Activated CD8-positive, alpha-beta T cell treated with anti-CD3 and anti-CD28 coated beads, Interleukin-2, amount 10 ng/mL, durations not matched to agents 7 days and 5 days (primary cell): ENCODE results near the gene LRRC74A. TPM values are rescaled to one million over a fixed set of nuclear protein-coding genes. Genes with fewer than 3 reads are reported as not detected.

Experiments
- ATAC-seq: fragments of 150-1000 bp; cut with Tn5 transposase; one replicate; pipeline ENCODE4 v1.10.0; 2021; ENCODE audit warnings: moderate library complexity
- CTCF ChIA-PET: fragments of 350-600 bp; sonication (Branson Sonifier 250); formaldehyde crosslinking; loops from one replicate; lab custom pipeline; 2021; ENCODE audit warnings: antibody characterized with exemption; lab: Charles Lee
- POLR2A ChIA-PET: fragments of 350-600 bp; sonication (Branson Sonifier 250); formaldehyde crosslinking; loops from one replicate; lab custom pipeline; 2021; ENCODE audit warnings: antibody characterized with exemption; lab: Charles Lee
- DNase-seq: peaks from one replicate; pipeline ENCODE4 v3.0.0-alpha.2; 2020
- H3K27ac Mint-ChIP-seq: one replicate; pipeline ENCODE4 v1.8.0; 2021; ENCODE audit warnings: mild to moderate bottlenecking, mixed read lengths
- H3K27me3 Mint-ChIP-seq: one replicate; pipeline ENCODE4 v1.8.0; 2021; ENCODE audit warnings: low read depth, mixed read lengths
- H3K36me3 Mint-ChIP-seq: one replicate; pipeline ENCODE4 v1.8.0; 2021; ENCODE audit warnings: low read depth, mixed read lengths
- H3K4me1 Mint-ChIP-seq: one replicate; pipeline ENCODE4 v1.8.0; 2021; ENCODE audit warnings: low read depth, mixed read lengths
- H3K4me3 Mint-ChIP-seq: one replicate; pipeline ENCODE4 v1.8.0; 2021; ENCODE audit warnings: mild to moderate bottlenecking, mixed read lengths
- H3K9me3 Mint-ChIP-seq: one replicate; pipeline ENCODE4 v1.8.0; 2022; ENCODE audit warnings: mixed read lengths; ENCODE audit not compliant: insufficient read depth
- total RNA-seq, 2 experiments: library from RNA; stranded (reverse); gene quantifications; one replicate each; pipeline ENCODE4 v1.2.3, GENCODE V29; 2021

LRRC74A gene
- total RNA-seq, 2 experiments from 2014 or later, result not detected

GRCh38 chr14:76782885-76783566, 43.2 kb upstream of the LRRC74A start:
- CTCF ChIA-PET, result interaction anchor here (0.7 to 8.9 kb wide), 11 partner anchors 11 to 287 kb away, joined by 3 to 104 read pairs (median 7); partner anchors contain the start of gene ANGEL1
- DNase-seq (no peak), ATAC-seq (peak; percentile 38)
- Mint-ChIP-seq H3K4me1 (peaks cover 56% of the 10 kb centered on the region), H3K27me3 (no peaks in the 10 kb centered on the region), H3K36me3 (no peaks in the 10 kb centered on the region), H3K4me3 (no peak overlapping the region), H3K9me3 (no peaks in the 10 kb centered on the region), H3K27ac (peak overlapping the region; percentile 72)
- POLR2A ChIA-PET, result interaction anchor here (0.5 to 1.0 kb wide), 2 partner anchors 12 to 232 kb away, joined by 4 to 5 read pairs; no protein-coding TSS in a partner anchor

DNA sequence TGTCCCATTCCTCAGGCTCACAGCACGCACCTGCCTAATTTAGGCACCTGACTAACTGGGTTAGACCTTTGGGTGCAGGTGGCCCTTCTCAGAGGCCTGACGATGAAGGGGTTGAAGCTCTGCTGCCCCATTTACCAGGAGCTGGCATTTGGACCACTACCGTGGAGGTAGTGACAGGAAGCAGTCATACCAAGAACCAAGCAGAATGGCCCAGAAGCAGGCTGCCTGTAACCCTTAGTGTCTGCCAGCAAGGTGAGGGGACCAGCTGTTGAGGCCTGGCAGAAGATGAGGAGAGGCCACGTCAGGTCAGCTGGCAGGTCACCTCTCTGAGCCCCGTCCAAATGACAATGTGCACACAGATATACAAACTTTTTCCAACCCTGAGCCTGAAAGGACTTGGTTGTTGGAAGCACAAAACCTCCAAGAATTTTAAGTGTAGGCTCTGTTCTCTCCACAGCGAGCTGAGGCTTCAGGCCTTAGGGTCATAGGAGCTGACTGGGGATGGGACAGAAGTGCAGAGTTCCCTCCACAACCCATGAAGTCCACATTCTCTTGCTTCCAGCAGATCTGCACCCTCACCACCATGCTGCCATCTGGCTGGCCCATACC, 41.8 kb upstream of the LRRC74A start:
- Mint-ChIP-seq H3K9me3 (no peaks in the 10 kb centered on the region), H3K4me1 (peaks cover 50% of the 10 kb centered on the region), H3K36me3 (peaks cover 8% of the 10 kb centered on the region), H3K4me3 (no peak overlapping the region), H3K27ac (peak overlapping the region; percentile 12), H3K27me3 (no peaks in the 10 kb centered on the region)
- DNase-seq, result no peak
- CTCF ChIA-PET, result interaction anchor here (0.8 to 8.9 kb wide), 20 partner anchors 8 to 540 kb away, joined by 3 to 104 read pairs (median 6); partner anchors contain the start of gene ANGEL1
- POLR2A ChIA-PET, result no interaction called here
- ATAC-seq, result no peak

DNA sequence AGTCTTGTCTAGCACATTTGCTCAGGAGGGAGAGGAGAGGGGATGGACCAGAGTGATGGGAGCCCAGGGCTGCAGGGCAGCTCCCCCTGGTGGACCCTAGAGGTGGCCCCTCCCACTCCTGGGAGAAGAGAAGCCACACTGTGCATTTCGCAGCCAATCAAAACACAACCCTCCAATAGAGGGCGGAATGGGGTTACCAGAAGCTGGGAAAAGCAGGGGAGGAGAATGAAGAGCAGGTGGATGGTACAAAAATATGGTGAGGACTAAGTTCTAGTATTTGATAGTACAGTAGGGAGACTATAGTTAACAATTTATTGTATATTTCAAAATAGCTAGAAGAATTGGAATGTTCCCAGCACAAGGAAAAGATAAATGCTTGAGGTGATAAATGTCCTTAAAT, 41.3 kb upstream of the LRRC74A start:
- no peak overlapping the region for H3K27ac Mint-ChIP-seq
- peaks cover 50% of the 10 kb centered on the region for H3K4me1 Mint-ChIP-seq
- no peaks in the 10 kb centered on the region for H3K27me3 Mint-ChIP-seq
- CTCF ChIA-PET, result interaction anchor here (0.8 to 8.9 kb wide), 22 partner anchors 9 to 539 kb away, joined by 3 to 104 read pairs (median 4); partner anchors contain the start of gene ANGEL1
- POLR2A ChIA-PET, result no interaction called here
- no peak overlapping the region for H3K4me3 Mint-ChIP-seq
- H3K36me3 Mint-ChIP-seq, result peaks cover 8% of the 10 kb centered on the region
- ATAC-seq (peak; percentile 81), DNase-seq (peak; percentile 68)
- H3K9me3 Mint-ChIP-seq, result no peaks in the 10 kb centered on the region

DNA sequence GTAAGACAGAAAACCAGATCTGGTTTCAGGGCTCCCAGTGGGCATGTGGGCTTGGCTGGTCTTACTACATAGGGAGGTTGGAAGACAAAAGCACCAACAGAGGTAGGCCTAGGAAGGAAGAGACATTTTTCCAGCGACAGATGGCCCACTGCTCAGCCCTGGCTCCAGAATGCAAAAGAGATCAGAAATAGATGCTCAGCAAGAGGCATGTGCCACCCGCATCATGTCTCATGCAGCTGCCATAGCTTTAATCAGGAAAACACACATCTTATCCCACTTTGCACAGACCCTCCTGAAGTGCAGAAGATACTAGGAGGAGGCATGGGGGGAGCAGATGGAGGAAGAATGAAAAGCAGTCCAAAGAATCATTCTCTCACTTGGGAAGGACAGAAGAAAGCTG, 39.6 kb upstream of the LRRC74A start:
- no peaks in the 10 kb centered on the region for H3K27me3 Mint-ChIP-seq
- ChIA-PET POLR2A (no interaction called here), CTCF (interaction anchor here (0.9 to 8.9 kb wide), 3 partner anchors 21 to 78 kb away, joined by 4 to 104 read pairs (median 6); no protein-coding TSS in a partner anchor)
- no peak overlapping the region for H3K4me3 Mint-ChIP-seq
- no peak overlapping the region for H3K27ac Mint-ChIP-seq
- DNase-seq (no peak), ATAC-seq (no peak)
- H3K9me3 Mint-ChIP-seq, result no peaks in the 10 kb centered on the region
- H3K4me1 Mint-ChIP-seq, result peaks cover 34% of the 10 kb centered on the region
- H3K36me3 Mint-ChIP-seq, result peaks cover 18% of the 10 kb centered on the region

DNA sequence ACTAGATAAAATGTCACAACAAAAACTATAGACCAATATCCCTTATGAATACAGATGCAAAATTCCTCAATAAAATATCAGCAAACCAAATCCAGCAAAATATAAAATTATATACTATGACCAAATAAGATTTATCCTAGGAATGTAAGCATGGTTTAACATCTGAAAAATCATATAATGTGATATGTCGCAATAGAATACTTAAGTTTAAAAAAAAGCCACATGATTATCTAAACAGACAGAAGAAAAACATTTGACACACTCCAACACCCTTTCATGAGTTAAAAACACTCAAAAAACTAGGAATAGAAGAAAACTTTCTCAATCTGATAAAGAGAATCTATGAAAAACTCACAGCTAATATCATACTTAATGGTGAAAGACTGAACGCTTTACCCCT, 33.8 kb upstream of the LRRC74A start:
- H3K27ac Mint-ChIP-seq, result no peak overlapping the region

GRCh38 chr14:76793324-76793723, 32.9 kb upstream of the LRRC74A start:
- Mint-ChIP-seq H3K27me3 (no peaks in the 10 kb centered on the region), H3K27ac (no peak overlapping the region), H3K4me3 (no peak overlapping the region), H3K9me3 (no peaks in the 10 kb centered on the region), H3K36me3 (peaks cover 29% of the 10 kb centered on the region), H3K4me1 (no peaks in the 10 kb centered on the region)
- POLR2A ChIA-PET, result no interaction called here
- DNase-seq (no peak), ATAC-seq (no peak)
- CTCF ChIA-PET, result no interaction called here

More for the DNA sequence above, 33.8 kb upstream of the LRRC74A start:
- Mint-ChIP-seq H3K4me3 (no peak overlapping the region), H3K36me3 (peaks cover 25% of the 10 kb centered on the region), H3K27me3 (no peaks in the 10 kb centered on the region), H3K9me3 (no peaks in the 10 kb centered on the region), H3K4me1 (no peaks in the 10 kb centered on the region)
- DNase-seq (no peak), ATAC-seq (no peak)
- ChIA-PET POLR2A (no interaction called here), CTCF (no interaction called here)

DNA sequence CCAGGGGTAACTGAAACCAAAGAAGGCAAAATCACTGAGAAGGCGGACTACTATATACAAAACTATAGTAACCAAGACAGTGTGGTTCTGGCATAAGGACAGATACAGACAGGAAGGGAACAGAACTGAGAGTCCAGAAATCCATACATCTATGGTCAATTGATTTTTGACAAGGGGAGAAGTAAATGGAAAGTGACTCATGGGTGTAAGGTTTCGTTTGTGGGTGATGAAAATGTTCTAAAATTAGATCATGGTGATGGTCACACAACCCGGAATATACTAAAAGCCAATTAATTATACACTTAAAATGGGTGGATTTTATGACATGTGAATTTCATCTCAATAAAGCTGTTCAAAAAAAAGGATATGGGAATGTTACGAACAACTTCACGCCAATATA, 32.3 kb upstream of the LRRC74A start:
- CTCF ChIA-PET, result no interaction called here
- no peak for ATAC-seq
- POLR2A ChIA-PET, result interaction anchor here (1.2 kb wide), 1 partner anchor 12 kb away, joined by 3 read pairs; no protein-coding TSS in a partner anchor
- Mint-ChIP-seq H3K36me3 (peaks cover 26% of the 10 kb centered on the region), H3K27me3 (no peaks in the 10 kb centered on the region), H3K9me3 (no peaks in the 10 kb centered on the region), H3K4me3 (no peak overlapping the region), H3K27ac (no peak overlapping the region), H3K4me1 (no peaks in the 10 kb centered on the region)
- no peak for DNase-seq

- ChIA-PET CTCF (interaction anchor here (0.8 to 1.9 kb wide), 5 partner anchors 19 to 96 kb away, joined by 3 to 6 read pairs (median 3); no protein-coding TSS in a partner anchor), POLR2A (interaction anchor here (0.6 kb wide), 1 partner anchor 1210 kb away, joined by 3 read pairs; no protein-coding TSS in a partner anchor)
- Mint-ChIP-seq H3K27me3 (no peaks in the 10 kb centered on the region), H3K36me3 (peaks cover 31% of the 10 kb centered on the region), H3K9me3 (no peaks in the 10 kb centered on the region), H3K27ac (no peak overlapping the region), H3K4me3 (no peak overlapping the region), H3K4me1 (peaks cover 11% of the 10 kb centered on the region)
- no peak for ATAC-seq
- DNase-seq, result no peak
Measured at GRCh38 chr14:76806446-76806845, 19.8 kb upstream of the LRRC74A start.

- no peak for DNase-seq
- Mint-ChIP-seq H3K27me3 (no peaks in the 10 kb centered on the region), H3K36me3 (peaks cover 23% of the 10 kb centered on the region), H3K4me3 (no peak overlapping the region), H3K4me1 (peaks cover 18% of the 10 kb centered on the region), H3K27ac (no peak overlapping the region), H3K9me3 (no peaks in the 10 kb centered on the region)
- no peak for ATAC-seq
- POLR2A ChIA-PET, result interaction anchor here (0.6 kb wide), 1 partner anchor 29 kb away, joined by 3 read pairs; no protein-coding TSS in a partner anchor
- CTCF ChIA-PET, result interaction anchor here (0.9 to 1.4 kb wide), 3 partner anchors 21 to 98 kb away, joined by 3 to 5 read pairs (median 4); no protein-coding TSS in a partner anchor
Measured at GRCh38 chr14:76808011-76808410, 18.2 kb upstream of the LRRC74A start.

DNA sequence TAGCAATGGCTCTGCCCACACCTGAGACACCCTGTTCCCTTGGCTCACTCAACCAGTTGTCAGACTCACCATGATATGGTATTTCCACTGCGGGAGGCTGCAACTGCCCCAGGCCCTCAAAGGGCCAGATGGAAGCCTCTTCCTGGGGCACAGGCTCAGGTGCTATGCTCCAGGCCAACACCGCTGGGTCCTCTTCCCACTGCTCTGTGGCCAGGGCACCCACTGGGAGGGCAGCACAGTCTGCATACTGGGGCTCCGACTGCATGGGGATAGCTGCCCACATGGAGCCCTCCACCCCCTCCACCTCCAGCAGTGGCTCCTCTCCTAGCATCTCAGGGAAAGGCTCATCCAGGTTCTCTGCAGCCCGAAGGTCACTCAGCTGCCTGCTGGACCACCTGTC, 17.2 kb upstream of the LRRC74A start:
- Mint-ChIP-seq H3K27me3 (no peaks in the 10 kb centered on the region), H3K9me3 (no peaks in the 10 kb centered on the region), H3K4me1 (peaks cover 21% of the 10 kb centered on the region), H3K4me3 (no peak overlapping the region), H3K27ac (no peak overlapping the region), H3K36me3 (peaks cover 14% of the 10 kb centered on the region)
- DNase-seq, result no peak
- ChIA-PET CTCF (interaction anchor here (4.4 kb wide), 1 partner anchor 99 kb away, joined by 70 read pairs; no protein-coding TSS in a partner anchor), POLR2A (no interaction called here)
- ATAC-seq, result no peak

DNA sequence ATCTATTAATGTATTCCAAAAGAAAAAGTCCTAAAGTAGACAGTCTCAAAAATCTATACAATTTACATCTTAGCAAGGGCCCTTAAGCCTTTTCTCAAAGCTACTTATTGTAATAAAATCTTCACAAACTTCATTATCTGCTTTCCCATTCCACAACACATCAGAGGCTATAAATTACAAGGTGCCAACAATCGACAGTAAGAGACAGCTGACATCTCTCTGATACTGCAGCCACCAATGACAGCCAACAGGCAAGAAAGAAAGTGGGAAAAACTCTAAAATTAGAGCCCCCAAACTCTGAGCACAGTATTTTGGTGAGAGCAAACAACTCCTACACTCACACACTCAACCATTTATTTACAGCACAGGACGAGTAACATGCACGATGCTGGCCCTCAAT, 15.7 kb upstream of the LRRC74A start:
- DNase-seq, result no peak
- Mint-ChIP-seq H3K27ac (peak overlapping the region; percentile 4), H3K27me3 (no peaks in the 10 kb centered on the region), H3K4me1 (peaks cover 21% of the 10 kb centered on the region), H3K9me3 (no peaks in the 10 kb centered on the region), H3K36me3 (peaks cover 7% of the 10 kb centered on the region), H3K4me3 (peak overlapping the region; percentile 90)
- ATAC-seq, result no peak
- CTCF ChIA-PET, result interaction anchor here (0.8 to 4.4 kb wide), 17 partner anchors 8 to 285 kb away, joined by 3 to 70 read pairs (median 6); no protein-coding TSS in a partner anchor
- POLR2A ChIA-PET, result no interaction called here
